ENCODE results near the gene PALLD.

PALLD gene

GRCh38 chr4:168710353-168710946 lies 213.6 kb downstream of the PALLD start:
- H3K4me3 ChIP-seq (ENCODE audit: low read depth, low read length), result no peak overlapping the region
- no peak; the same call in 1 of the 2 replicates for TF ChIP-seq CTCF (IDR thresholded peaks at IDR 0.05; ENCODE audit: low read depth, low read length)

GRCh38 chr4:168711197-168712140 lies 214.6 kb downstream of the PALLD start:
- H3K4me3 ChIP-seq (ENCODE audit: low read depth, low read length), result no peak overlapping the region
- no peak for TF ChIP-seq CTCF (IDR thresholded peaks at IDR 0.05; ENCODE audit: low read depth, low read length)

GRCh38 chr4:168712316-168712890 lies 215.6 kb downstream of the PALLD start:
- no peak for TF ChIP-seq CTCF (IDR thresholded peaks at IDR 0.05; ENCODE audit: low read depth, low read length)
- no peak overlapping the region for H3K4me3 ChIP-seq (ENCODE audit: low read depth, low read length)

- no peak overlapping the region for H3K4me3 ChIP-seq (ENCODE audit: low read depth, low read length)
- TF ChIP-seq CTCF (IDR thresholded peaks at IDR 0.05; ENCODE audit: low read depth, low read length), result no peak
Measured at GRCh38 chr4:168713253-168713652, 216.4 kb downstream of the PALLD start.

DNA sequence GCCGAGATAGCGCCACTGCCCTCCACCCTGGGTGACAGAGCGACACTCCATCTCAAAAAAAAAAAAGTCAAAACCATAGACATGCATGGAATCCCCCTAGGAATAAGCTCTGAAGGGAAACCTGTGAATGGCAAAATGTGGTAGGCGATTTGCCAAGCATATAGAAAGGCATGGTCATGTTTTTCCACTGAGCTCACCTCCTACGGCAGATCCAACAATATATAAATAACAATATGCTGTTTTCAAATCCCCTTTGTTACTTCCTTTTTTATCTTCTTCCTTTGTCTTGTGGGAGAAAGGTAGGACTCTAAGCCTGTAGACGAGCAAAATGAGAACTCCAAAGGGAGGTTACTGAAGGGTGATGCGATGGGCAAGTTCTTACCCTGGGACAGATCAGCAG lies 219.0 kb downstream of the PALLD start:
- H3K4me3 ChIP-seq (ENCODE audit: low read depth, low read length), result no peak overlapping the region
- no peak for TF ChIP-seq CTCF (IDR thresholded peaks at IDR 0.05; ENCODE audit: low read depth, low read length)

DNA sequence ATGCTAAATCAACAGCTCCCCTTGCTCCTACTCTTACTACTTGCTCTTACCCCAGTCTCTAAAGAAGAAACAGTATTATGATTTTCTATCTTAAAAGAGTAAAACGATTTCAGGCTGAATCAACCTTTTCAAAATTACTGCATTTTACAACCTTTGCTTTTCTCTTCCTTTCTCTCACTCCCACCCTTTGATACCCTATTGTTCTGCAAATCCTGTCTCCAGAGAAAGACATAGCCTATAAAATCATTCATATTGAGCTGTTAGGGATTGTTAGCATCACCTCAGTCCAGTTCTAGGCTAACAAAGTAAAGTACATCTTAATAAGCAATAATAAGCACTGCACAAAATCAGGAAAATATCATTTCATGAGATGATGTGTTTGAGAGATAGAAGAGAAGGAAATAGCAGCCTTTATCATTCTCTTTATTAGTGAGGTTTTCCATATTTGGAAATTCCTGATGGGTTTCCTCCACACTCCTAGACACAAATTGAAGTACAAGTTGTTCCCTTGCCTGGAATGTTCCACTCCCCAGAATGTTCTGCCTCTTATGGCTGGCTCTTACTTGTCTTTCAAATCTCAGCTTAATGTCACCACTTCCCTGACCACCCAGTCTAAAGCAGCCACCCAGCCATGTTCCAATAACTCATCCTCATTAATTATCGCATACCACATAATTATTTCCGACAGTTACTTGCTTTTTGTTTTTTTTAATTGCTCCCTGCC lies 219.7 kb downstream of the PALLD start:
- TF ChIP-seq CTCF (IDR thresholded peaks at IDR 0.05; ENCODE audit: low read depth, low read length), result no peak
- no peak overlapping the region for H3K4me3 ChIP-seq (ENCODE audit: low read depth, low read length)

Data from WI38 (cell line).